Activated naive CD8-positive, alpha-beta T cell treated with anti-CD3 and anti-CD28 coated beads, Interleukin-2, amount 50 U/mL, for 16 hours (primary cell): ENCODE data around the gene CRYGN.

Experiments used
- DNase-seq: peaks from one replicate; pipeline ENCODE4 v3.0.0-alpha.2; 2020; ENCODE audit warnings: low read depth, low spot score

The CRYGN gene

GRCh38 chr7:151426904-151427704 lies 12.8 kb downstream of the CRYGN start:
- DNase-seq, result no peak

DNA sequence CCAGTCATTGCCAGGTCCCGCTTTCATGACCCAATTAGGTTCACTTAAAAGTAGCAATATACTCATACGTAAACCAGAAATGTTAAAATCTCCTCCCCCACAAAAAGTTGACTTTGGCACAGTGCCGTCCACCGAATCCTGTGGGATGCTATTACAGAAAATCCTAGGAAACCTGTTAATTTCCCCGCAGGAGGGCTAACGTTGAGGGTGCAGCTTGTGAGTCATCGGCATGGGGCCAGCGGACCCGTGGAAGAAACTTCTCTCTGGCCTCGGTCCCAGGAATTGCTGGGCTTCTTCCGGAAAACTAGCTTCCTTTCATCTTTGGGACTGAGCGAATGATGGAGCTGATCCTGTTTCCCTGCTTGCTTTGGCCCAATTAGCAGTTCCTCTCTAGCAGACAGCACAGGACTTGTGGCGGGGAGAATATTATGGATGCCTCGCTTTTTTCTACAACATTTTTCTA lies 13.5 kb downstream of the CRYGN start:
- DNase-seq, result no peak

- DNase-seq, result no peak
These were observed 14.1 kb downstream of the CRYGN start for GRCh38 chr7:151425670-151426440.

DNA sequence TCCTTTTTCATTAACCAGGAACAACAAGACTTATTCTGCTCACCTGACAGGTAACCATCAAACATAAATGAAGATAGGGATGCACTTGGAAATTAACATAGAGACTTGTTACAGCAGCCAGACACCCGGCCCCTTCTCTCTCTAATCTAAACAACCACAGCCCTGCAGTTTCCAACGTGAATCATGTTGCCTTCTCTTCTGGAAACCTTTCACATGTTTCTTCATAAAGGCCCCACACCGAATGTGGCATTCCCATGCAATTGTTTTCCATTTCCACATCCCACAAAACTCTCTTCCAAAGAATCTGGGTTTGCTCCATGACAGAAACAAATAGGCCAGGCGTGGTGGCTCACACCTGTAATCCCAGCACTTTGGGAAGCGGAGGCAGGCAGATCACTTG lies 15.1 kb downstream of the CRYGN start:
- DNase-seq, result no peak

DNA sequence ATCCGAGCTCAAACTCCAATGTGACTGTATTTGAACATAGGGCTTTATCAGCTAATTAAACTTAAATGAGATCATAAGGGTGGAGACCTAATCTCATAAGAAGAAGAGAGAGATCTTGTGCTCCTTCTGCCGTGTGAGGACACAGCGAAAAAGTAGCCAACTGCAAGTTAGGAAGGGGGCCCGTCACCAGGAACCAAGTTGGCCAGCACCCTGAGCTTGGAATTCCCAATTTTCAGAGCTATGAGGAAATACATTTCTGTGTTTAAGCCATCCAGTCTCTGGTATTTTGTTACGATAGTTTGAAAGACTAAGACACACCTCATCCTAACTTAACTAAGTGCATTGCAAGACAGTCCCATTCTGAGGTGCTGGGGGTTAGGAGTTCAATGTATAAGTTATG lies 16.0 kb downstream of the CRYGN start:
- no peak for DNase-seq

GRCh38 chr7:151423226-151423625 lies 16.7 kb downstream of the CRYGN start:
- no peak for DNase-seq

DNA sequence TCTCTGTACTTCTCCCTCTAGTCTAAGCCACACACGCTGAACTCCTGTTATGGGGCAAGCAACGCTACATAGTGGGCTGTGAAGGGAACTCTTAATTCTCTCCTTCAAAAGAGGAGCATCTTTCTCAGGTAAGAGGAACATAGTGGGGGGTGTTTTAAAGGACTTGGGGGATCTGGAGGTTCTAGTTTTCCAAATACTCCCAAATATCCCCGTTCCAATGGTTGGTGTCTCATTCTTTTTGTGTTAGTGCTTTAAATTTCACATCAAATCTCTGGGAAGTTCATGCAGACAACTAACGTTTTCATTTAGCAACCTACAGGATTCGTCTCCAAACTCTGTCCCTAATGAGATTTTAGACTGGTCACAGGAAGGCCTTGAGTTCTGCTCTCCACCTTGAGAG lies 17.7 kb downstream of the CRYGN start:
- no peak for DNase-seq

DNA sequence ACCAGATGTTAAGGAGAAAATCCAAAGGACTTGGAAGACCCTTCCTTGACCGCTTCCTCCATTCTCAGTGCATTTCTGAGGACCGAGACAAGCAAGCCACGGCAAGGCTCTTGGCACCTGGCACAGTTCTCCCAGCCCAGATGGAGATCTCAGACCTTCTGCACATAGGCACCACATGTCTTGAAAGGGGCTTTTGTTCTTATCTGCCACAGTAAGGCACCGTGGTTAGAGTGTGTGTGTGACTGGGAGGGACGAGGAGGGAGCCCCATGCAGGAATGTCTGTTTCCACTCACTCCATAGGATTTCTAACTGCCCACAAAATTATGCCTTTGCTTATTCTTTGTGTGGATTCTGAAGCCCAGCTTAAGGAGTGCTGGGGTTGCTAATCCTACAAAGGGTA lies 19.8 kb downstream of the CRYGN start:
- DNase-seq, result no peak

- no peak for DNase-seq
These were observed 23.0 kb downstream of the CRYGN start for GRCh38 chr7:151416941-151417315.

GRCh38 chr7:151416112-151416940 lies 23.6 kb downstream of the CRYGN start:
- DNase-seq, result no peak

- DNase-seq, result no peak
These were observed 24.4 kb downstream of the CRYGN start for GRCh38 chr7:151415375-151416105.

GRCh38 chr7:151413241-151413640 lies 26.7 kb downstream of the CRYGN start:
- DNase-seq, result no peak

- no peak for DNase-seq
These were observed 27.6 kb downstream of the CRYGN start for GRCh38 chr7:151412318-151412717.

DNA sequence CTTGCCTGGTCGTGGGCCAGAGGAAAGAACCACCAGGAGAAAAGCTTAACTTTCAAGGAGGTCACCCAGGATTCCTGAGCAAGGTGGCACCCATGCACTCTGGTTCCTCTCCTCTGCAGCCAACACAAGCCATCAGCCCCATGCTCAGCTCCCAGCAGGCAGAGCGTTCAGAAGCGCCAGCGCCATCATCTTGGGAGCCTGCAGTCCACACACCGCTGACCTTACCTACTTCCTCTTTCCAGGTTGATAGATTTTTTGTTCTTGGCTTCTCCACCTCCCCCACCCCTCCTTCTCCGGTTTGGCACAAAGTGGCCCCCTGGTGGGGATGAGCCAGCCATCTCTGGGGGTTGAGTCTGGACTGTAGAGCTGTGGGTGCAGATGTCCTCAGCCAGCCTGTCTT lies 28.4 kb downstream of the CRYGN start:
- no peak for DNase-seq

DNA sequence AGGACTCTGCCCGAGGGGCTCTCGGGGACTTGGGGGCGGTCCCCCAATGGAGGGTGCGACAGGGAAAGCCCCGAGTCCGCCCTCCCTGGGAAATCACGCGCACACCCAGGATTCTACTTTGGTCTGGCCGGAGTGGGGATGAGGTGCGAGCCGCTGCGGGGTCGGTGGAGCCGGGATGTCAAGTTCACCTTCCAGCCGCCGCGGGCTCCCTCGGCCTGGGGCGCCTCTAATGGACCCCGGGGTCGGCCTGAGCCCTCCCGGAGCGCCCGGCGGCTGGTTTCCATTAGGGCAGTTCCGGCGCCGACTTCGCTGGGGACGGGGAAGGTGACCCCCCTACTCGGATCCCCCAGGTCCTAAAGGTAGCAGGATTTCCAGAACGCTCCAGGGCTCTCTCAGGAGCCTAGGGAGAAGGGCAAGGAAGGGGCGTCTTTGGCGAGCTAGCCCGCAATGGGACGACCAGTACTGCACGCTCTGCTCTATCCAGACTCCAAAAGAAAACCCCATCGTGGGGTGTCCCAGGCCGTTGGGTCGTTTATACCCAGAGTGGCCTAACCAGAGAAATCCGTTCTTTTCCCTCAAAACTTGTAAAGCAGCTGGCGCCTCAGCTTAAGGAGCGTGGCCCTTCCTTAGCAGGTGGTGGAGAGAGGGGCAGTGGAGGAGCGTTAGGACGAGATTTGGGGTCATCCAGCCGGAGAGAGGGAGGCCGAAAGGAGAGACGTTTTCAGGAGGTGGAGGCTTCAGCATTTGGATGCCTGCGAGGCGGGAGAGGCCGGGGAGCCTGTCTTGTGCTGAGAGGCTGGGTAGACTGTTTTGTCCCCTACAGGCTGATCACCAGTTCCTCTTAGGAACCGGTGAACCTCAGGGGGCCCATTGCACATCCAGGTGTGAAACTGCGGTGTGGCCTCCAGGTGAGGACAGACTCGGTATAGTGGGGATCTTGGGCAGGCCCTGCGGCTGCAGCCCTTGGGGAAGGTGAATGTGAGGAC lies 29.2 kb downstream of the CRYGN start:
- DNase-seq, result no peak

DNA sequence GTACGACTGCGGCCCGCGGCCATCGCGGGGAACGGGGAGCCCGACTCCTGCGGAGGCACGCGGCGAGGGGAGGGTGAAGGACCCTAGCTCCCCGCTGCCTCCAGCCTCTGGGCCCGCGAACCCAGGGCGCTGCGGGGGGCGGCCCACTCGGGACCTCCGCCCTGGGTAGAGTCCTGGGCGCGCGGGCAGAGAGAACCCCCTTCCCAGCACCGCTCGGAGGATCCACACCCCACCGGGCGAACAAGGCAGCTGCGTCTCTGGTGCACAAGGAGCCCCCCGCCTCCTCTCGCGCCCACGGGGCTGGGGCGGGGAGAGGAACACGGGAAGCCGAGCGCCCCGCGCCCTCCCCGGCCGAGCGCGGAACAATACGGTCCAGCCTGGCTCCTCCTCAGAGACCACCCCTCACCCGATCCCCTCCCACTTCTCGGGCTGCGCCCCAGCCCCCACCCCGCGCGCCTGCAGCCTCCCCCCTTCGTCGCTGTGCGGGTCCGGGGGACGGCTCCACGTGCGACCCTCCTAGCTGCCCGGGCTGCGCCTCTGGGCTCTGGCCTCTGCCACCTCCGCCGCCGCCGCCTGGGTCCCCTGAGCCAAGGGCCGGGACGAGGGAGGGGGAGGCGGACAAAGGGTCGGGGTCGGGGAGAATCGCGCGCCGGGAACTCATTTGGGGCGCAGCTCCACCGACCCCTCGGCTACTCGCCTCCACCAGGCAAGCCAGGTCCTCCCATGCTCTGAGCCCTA lies 30.1 kb downstream of the CRYGN start, which contains the start of gene WDR86:
Gene WDR86 (minus strand): TSS at position 372 of the 738 bp plus-strand sequence. CDS start 449 bp downstream, outside the sequence.
- DNase-seq, result no peak

DNA sequence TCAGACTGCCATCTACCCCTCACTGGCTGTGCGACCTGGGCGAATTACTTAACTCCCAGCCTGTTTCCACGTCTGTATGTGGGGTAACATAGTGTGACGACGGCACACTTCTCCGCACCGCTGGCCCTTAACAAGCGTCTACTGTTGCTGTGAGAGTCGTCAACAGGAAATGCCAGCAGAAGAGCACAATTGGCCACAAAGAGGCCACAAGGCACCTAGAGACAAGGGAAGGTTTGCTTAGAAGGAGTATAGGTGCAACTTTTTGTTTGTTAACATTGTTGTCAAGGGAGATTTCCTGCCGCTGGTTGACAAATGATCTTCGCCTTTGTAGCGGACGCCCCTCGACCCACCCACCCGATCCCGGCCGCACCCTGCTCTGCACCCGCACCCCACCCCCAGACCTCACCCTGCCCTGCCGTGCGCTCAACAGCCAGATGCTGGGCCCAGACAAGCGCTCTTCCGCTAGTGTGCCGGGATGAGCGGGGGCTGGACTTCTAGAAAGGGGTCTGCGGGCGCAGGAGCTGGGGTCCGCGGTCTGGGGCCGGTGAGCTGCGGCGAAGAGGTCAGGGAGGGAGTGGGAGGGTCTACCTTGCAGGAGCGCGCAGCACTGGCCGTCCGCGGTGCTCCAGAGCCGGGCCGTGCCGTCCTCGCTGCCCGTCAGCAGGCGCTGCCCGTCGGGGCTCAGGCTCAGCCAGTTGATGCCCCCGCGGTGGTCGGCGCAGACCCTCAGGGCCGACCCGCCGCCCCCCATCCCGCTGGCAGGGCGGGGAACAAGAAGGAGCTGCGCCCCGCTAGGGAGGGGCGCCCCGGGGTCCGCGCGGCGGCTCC lies 30.9 kb downstream of the CRYGN start:
- no peak for DNase-seq

DNA sequence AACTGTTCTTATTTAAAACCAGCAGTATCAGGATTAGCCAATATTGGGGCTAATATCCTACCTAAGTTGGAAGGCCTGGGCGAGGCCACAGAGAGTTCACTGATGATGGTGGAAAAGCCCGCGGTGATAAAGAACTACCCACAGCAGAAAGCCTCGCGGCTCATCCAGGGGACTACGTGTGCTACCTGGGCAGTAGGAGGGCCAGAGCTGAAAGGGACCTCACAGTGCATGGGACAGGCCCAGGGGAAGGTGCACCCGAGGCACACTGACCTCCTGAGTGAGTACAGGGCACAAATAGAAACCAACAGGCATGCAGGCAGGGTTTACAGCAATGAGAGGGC lies 31.5 kb downstream of the CRYGN start:
- DNase-seq, result no peak
